GM19023 (cell line): Measurements from ENCODE around the gene EVL.
A peak's percentile ranks its signal among the peaks of the same experiment; 100 is the strongest.

ENCODE experiments used
- ATAC-seq: cut with Tn5 transposase; IDR thresholded peaks from one replicate; pipeline ENCODE4 v1.9.1; 2021; ENCODE audit warnings: mild to moderate bottlenecking, moderate library complexity; ENCODE audit not compliant: unreplicated experiment

Gene EVL

GRCh38 chr14:100064335-100065092 is 708 bp upstream of the EVL start:
- peak; percentile 9 for ATAC-seq

- ATAC-seq, result peak; percentile 37
Observed at GRCh38 chr14:100065942-100066574, 836 bp downstream of the EVL start.

GRCh38 chr14:100066962-100067361 is 1.7 kb downstream of the EVL start:
- ATAC-seq, result no peak

DNA sequence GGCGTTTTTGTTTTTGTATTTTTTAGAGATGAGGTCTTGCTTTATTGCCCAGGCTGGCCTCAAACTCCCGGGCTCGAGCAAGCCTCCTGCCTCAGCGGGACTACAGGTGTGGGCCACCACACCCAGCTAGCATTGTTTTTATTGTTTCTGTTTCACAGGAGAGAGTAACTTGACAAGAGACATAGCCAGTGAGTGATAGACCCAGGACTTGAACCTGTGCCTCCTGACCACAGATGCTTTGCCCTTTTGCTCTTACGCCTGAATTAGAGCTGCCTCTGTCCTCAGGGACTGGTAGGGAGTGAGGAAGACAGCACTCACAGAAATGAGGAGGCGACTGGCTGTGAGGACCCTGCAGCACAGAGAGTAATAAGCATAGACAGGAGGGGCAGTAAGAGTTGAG is 2.3 kb downstream of the EVL start:
- ATAC-seq, result no peak

DNA sequence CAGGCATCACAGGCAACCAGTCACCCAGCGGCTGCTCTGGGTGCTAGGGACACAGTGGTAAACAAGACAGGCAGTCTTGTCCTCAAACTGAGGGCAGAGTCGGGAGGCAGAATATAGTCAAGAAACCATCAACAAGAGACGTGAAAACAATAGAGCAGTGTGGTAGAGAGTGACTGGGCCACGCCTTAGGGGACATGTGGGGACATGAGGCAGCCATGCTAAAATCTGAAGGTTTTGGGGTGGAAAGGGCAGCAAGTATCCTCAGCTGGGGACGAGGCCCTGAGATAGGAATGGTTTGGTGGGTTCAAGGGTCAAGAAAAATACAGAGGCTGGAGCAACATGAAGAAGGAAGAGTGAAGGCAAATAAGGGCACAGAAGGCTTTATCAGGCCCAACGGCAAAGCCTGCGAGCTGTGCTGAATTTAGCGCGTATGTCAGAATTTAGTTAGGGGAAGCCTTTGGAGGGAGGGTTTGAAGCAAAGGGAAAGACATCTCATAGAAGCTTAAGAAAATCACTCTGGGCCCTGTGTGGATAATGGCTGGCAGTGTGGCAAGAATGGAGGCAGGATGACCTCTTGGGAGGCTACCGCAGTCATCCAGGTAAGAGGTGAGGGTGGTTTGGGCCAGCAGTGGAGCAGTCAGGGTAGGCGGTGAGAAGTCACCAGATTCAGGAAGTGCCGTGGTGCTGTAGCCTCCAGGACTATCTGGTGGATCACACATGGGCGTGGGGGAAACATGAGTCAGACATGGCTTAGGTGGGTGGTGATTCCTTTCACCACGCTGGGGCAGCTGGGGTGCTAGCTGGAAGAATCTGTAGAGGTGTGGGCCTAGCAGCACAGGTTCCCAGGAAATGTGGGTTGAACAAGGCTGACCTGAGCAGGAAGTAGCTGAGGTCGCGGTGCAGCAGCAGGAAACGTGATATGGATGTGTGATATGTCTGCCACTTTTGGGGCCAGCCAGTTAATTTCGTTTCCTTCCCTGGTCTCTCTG is 3.0 kb downstream of the EVL start:
- peak; percentile 35 for ATAC-seq

- ATAC-seq, result no peak
Observed at GRCh38 chr14:100069161-100069800, 4.1 kb downstream of the EVL start.

- no peak for ATAC-seq
Observed at GRCh38 chr14:100070310-100070709, 5.1 kb downstream of the EVL start.

- ATAC-seq, result no peak
Observed at GRCh38 chr14:100071545-100071944, 6.3 kb downstream of the EVL start.

DNA sequence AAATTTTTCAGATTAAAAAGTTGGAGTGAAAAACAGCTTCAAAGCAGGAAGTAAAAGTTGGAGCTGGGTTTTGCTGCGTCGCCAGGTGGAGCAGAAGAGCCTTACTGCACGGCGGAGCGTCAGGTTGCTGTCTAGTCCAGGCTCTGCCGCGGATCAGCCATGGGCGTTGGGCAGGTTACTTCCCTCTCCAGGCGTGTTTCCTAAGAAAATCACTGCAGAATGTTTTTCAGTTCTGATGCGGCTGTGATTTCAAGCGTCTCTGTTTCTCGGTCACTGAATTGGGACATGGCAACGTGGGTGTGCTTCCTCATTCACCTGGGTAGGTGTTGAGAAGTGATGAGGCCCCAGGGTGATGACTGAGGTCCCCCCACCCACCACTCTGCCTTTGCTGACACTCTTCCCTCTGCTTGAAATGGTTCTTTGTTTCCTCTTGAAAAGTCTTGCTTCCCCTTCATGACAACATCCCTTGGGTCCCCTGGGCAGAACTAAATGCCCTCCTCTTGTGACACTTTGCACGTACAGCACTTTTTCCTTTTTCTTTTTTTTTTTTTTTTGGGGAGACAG is 7.6 kb downstream of the EVL start:
- peak; percentile 28 for ATAC-seq

DNA sequence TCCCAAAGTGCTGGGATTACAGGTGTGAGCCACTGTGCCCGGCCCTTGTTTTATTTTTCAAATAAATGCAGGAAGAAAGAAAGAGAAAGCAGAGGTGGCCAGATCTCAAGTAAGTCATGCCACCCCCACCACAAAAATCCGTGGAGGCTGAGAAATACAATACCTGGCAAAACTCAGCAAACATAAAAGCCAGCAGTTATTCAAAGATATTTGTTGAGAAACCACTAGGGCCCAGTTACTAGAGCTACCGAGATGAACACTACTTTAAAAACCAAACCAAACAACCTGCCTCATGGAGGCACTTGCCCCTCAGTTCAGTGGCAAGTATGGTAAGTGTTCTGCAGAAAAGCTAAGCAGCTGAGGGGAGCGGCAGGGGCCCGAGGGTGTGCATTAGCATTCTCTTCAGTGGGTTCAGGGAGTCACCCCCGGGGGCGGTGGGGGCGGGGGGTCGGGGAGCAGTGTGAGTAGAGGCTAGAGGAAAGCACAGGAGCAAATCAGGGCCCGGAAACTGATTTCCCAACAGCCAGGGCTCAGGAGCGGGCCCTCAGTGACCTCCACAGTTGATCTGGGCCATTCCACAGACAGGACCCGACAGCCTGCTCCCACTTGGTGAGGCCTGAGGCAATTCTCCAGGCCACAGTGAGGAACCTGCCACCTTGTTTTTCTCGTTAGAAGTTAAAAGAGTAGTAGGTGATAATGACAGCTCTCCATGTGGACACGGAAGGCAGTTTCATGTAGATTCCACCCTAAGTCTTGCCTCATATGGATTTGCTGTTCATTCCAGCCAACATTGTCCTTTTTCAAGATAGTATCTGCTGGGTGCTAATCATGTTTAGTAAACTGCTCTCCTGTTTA is 8.6 kb downstream of the EVL start:
- ATAC-seq, result no peak

DNA sequence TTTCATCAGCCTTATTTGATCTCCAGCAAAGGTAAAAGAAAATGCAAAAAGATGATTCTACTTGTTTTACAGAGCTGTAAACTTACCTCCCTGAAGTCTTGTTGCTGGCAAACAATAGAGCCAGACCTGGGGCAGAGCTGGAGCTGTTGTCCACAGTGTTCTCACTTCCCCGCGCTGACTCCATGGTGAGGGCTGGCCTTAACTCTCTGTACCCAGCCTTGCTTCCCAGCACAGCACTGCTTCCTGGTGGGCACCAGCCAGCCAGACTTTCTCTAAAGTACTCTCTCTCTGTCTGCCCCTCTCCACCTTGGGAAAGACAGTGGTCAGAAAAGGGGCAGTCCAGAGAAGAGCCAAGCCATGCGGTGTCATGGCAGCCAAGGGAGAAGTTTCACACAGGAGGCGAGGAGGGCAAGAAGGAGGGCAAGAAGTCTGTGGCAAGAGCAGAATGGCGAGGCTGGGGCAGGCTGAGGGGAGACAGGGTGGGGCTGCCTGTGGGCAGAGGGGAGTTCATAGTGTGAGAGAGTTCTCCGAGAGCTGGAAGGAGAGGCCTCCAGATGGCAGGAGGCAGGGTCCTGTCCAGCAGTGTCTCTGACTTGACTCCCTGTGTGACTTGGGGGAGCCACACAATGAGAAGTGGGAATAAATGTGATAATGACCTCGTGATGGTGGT is 9.3 kb downstream of the EVL start:
- no peak for ATAC-seq

- ATAC-seq, result no peak
Observed at GRCh38 chr14:100075681-100076080, 10.5 kb downstream of the EVL start.

DNA sequence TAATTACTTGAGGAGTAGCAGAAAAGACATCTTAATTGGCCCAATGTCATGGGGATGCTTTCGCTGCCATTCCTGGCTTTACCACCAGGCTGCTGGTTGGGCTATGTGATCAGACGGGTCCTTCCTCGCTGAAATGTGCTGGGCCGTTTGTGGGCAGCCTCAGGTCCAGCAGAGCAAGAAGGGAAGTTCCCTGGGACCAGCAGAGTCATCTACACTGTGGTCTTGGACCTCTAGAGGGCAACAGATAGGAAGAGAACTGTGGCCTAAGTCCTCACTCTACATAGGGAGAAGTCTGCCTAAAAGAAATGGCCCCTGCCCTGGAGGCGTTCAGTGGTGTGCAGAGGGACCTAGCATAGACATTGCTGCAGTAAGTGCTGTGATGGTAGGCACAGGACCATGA is 10.9 kb downstream of the EVL start:
- ATAC-seq, result peak; percentile 42

DNA sequence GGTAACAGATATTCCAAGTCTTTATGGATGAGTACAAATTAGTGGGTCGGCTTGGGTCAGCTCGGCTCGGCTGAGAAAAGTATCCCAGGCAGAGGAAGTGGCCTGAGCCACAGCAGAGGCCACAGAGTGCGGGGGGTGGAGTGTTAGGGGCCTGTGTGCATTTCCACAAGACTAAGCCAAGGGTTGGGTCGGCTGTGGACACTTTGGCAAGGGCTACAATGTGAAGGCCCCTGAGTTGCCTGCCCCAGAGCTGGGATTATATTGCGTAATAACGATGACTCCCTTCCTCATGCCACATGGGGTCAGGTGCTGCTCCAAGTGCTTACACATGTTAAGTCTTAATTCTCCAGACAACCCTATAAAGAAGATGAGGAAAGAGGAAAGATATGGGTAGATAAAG is 11.4 kb downstream of the EVL start:
- ATAC-seq, result no peak

GRCh38 chr14:100077441-100077840 is 12.2 kb downstream of the EVL start:
- ATAC-seq, result no peak

DNA sequence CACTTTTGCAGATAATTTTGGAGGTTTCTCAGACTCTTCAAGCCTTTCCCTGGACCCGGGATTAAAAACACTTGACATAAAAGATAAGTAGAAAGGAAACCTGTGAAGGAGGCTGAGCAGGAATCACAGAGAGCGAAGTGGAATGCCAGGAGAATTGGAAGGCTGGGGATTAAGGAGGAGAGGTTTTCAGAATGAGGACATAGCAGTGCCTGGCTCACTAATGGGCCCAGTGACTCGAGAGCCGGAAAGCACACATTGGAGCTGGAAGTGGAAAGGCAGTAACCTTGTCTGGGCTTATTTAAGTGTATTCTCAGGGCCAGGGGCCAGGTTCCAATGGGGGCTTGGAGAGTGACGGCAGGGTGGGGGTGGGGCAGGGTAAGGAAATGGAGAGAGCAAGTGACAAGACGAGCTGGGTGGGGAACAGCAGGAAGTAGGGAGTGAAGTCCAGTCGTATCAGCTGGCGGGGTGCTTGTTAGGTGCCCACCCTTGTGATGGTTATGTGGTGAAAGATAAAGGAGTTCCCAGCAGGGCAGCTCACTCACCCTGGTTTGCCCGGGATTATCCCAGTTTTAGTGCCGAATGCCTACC is 13.1 kb downstream of the EVL start:
- ATAC-seq, result no peak

GRCh38 chr14:100078997-100079725 is 13.9 kb downstream of the EVL start:
- peak; percentile 52 for ATAC-seq

- no peak for ATAC-seq
Observed at GRCh38 chr14:100079726-100080005, 14.4 kb downstream of the EVL start.
